ENCODE results near the gene OBSL1.

Gene OBSL1

GRCh38 chr2:219541611-219542180, 29.6 kb downstream of the OBSL1 start:
- H3K27me3 ChIP-seq (replicated peaks; ENCODE audit: control insufficient read depth, insufficient read depth, low read length, poor library complexity, severe bottlenecking): no peaks in the 10 kb centered on the region
- no peak overlapping the region for H3K27ac ChIP-seq (ENCODE audit: insufficient read depth, low read length, poor library complexity, severe bottlenecking)
- H3K4me3 ChIP-seq (ENCODE audit: insufficient read depth, low read depth, low read length, poor library complexity, severe bottlenecking): peak overlapping the region; percentile 50
- DNase-seq: peak; percentile 62 to 79 (median 77)
- no peaks in the 10 kb centered on the region for H3K9me3 ChIP-seq (ENCODE audit: control insufficient read depth, low read length)
- no peaks in the 10 kb centered on the region for H3K36me3 ChIP-seq (ENCODE audit: control insufficient read depth, insufficient read depth, low read length)
- peaks cover 25% of the 10 kb centered on the region for H3K4me1 ChIP-seq (ENCODE audit: control insufficient read depth, insufficient read depth, low read length, poor library complexity, severe bottlenecking)

GRCh38 chr2:219540784-219541504, 30.4 kb downstream of the OBSL1 start:
- Histone ChIP-seq H3K4me1 (ENCODE audit: control insufficient read depth, insufficient read depth, low read length, poor library complexity, severe bottlenecking) (peaks cover 25% of the 10 kb centered on the region), H3K36me3 (ENCODE audit: control insufficient read depth, insufficient read depth, low read length) (no peaks in the 10 kb centered on the region), H3K27me3 (replicated peaks; ENCODE audit: control insufficient read depth, insufficient read depth, low read length, poor library complexity, severe bottlenecking) (no peaks in the 10 kb centered on the region), H3K9me3 (ENCODE audit: control insufficient read depth, low read length) (no peaks in the 10 kb centered on the region), H3K27ac (ENCODE audit: insufficient read depth, low read length, poor library complexity, severe bottlenecking) (no peak overlapping the region), H3K4me3 (ENCODE audit: insufficient read depth, low read depth, low read length, poor library complexity, severe bottlenecking) (no peak overlapping the region)
- no peak for DNase-seq

GRCh38 chr2:219539926-219540678, 31.2 kb downstream of the OBSL1 start:
- no peaks in the 10 kb centered on the region for H3K9me3 ChIP-seq (ENCODE audit: control insufficient read depth, low read length)
- H3K4me3 ChIP-seq (ENCODE audit: insufficient read depth, low read depth, low read length, poor library complexity, severe bottlenecking): no peak overlapping the region
- H3K27ac ChIP-seq (ENCODE audit: insufficient read depth, low read length, poor library complexity, severe bottlenecking): no peak overlapping the region
- no peaks in the 10 kb centered on the region for H3K27me3 ChIP-seq (replicated peaks; ENCODE audit: control insufficient read depth, insufficient read depth, low read length, poor library complexity, severe bottlenecking)
- no peaks in the 10 kb centered on the region for H3K36me3 ChIP-seq (ENCODE audit: control insufficient read depth, insufficient read depth, low read length)
- DNase-seq: no peak
- peaks cover 25% of the 10 kb centered on the region for H3K4me1 ChIP-seq (ENCODE audit: control insufficient read depth, insufficient read depth, low read length, poor library complexity, severe bottlenecking)

GRCh38 chr2:219538956-219539788, 32.2 kb downstream of the OBSL1 start:
- peaks cover 23% of the 10 kb centered on the region for H3K4me1 ChIP-seq (ENCODE audit: control insufficient read depth, insufficient read depth, low read length, poor library complexity, severe bottlenecking)
- no peak for DNase-seq
- H3K27ac ChIP-seq (ENCODE audit: insufficient read depth, low read length, poor library complexity, severe bottlenecking): no peak overlapping the region
- no peak overlapping the region for H3K4me3 ChIP-seq (ENCODE audit: insufficient read depth, low read depth, low read length, poor library complexity, severe bottlenecking)
- H3K27me3 ChIP-seq (replicated peaks; ENCODE audit: control insufficient read depth, insufficient read depth, low read length, poor library complexity, severe bottlenecking): no peaks in the 10 kb centered on the region
- no peaks in the 10 kb centered on the region for H3K9me3 ChIP-seq (ENCODE audit: control insufficient read depth, low read length)
- H3K36me3 ChIP-seq (ENCODE audit: control insufficient read depth, insufficient read depth, low read length): no peaks in the 10 kb centered on the region

GRCh38 chr2:219538504-219538951, 32.8 kb downstream of the OBSL1 start:
- no peaks in the 10 kb centered on the region for H3K27me3 ChIP-seq (replicated peaks; ENCODE audit: control insufficient read depth, insufficient read depth, low read length, poor library complexity, severe bottlenecking)
- no peaks in the 10 kb centered on the region for H3K9me3 ChIP-seq (ENCODE audit: control insufficient read depth, low read length)
- H3K36me3 ChIP-seq (ENCODE audit: control insufficient read depth, insufficient read depth, low read length): no peaks in the 10 kb centered on the region
- peaks cover 19% of the 10 kb centered on the region for H3K4me1 ChIP-seq (ENCODE audit: control insufficient read depth, insufficient read depth, low read length, poor library complexity, severe bottlenecking)
- H3K4me3 ChIP-seq (ENCODE audit: insufficient read depth, low read depth, low read length, poor library complexity, severe bottlenecking): no peak overlapping the region
- DNase-seq: no peak
- H3K27ac ChIP-seq (ENCODE audit: insufficient read depth, low read length, poor library complexity, severe bottlenecking): no peak overlapping the region

GRCh38 chr2:219537657-219538488, 33.5 kb downstream of the OBSL1 start:
- H3K27ac ChIP-seq (ENCODE audit: insufficient read depth, low read length, poor library complexity, severe bottlenecking): no peak overlapping the region
- H3K4me1 ChIP-seq (ENCODE audit: control insufficient read depth, insufficient read depth, low read length, poor library complexity, severe bottlenecking): peaks cover 17% of the 10 kb centered on the region
- H3K4me3 ChIP-seq (ENCODE audit: insufficient read depth, low read depth, low read length, poor library complexity, severe bottlenecking): no peak overlapping the region
- H3K36me3 ChIP-seq (ENCODE audit: control insufficient read depth, insufficient read depth, low read length): no peaks in the 10 kb centered on the region
- DNase-seq: no peak
- no peaks in the 10 kb centered on the region for H3K27me3 ChIP-seq (replicated peaks; ENCODE audit: control insufficient read depth, insufficient read depth, low read length, poor library complexity, severe bottlenecking)
- no peaks in the 10 kb centered on the region for H3K9me3 ChIP-seq (ENCODE audit: control insufficient read depth, low read length)

GRCh38 chr2:219536967-219537366, 34.4 kb downstream of the OBSL1 start:
- H3K4me1 ChIP-seq (ENCODE audit: control insufficient read depth, insufficient read depth, low read length, poor library complexity, severe bottlenecking): peaks cover 8% of the 10 kb centered on the region
- no peak overlapping the region for H3K27ac ChIP-seq (ENCODE audit: insufficient read depth, low read length, poor library complexity, severe bottlenecking)
- no peaks in the 10 kb centered on the region for H3K36me3 ChIP-seq (ENCODE audit: control insufficient read depth, insufficient read depth, low read length)
- no peak overlapping the region for H3K4me3 ChIP-seq (ENCODE audit: insufficient read depth, low read depth, low read length, poor library complexity, severe bottlenecking)
- DNase-seq: no peak
- no peaks in the 10 kb centered on the region for H3K27me3 ChIP-seq (replicated peaks; ENCODE audit: control insufficient read depth, insufficient read depth, low read length, poor library complexity, severe bottlenecking)
- no peaks in the 10 kb centered on the region for H3K9me3 ChIP-seq (ENCODE audit: control insufficient read depth, low read length)

- Histone ChIP-seq H3K27me3 (replicated peaks; ENCODE audit: control insufficient read depth, insufficient read depth, low read length, poor library complexity, severe bottlenecking) (no peaks in the 10 kb centered on the region), H3K4me1 (ENCODE audit: control insufficient read depth, insufficient read depth, low read length, poor library complexity, severe bottlenecking) (peaks cover 2% of the 10 kb centered on the region), H3K9me3 (ENCODE audit: control insufficient read depth, low read length) (no peaks in the 10 kb centered on the region), H3K27ac (ENCODE audit: insufficient read depth, low read length, poor library complexity, severe bottlenecking) (no peak overlapping the region), H3K36me3 (ENCODE audit: control insufficient read depth, insufficient read depth, low read length) (no peaks in the 10 kb centered on the region), H3K4me3 (ENCODE audit: insufficient read depth, low read depth, low read length, poor library complexity, severe bottlenecking) (no peak overlapping the region)
- DNase-seq: no peak
These were observed 34.9 kb downstream of the OBSL1 start for GRCh38 chr2:219536425-219536824.
